HepG2 (cell line): Measurements from ENCODE around the gene PYGB. TPM values are rescaled to one million over a fixed set of nuclear protein-coding genes. Genes with fewer than 3 reads are reported as not detected.

ENCODE experiments used
- ARID2 ChIP-seq: sonication (generic); formaldehyde crosslinking; IDR thresholded peaks from 2 replicates; pipeline ENCODE4 v1.8.1; 2022; ENCODE audit warnings: mild to moderate bottlenecking, missing genetic modification reagents, borderline replicate concordance
- BCL6 ChIP-seq: IDR thresholded peaks from 2 replicates; pipeline ENCODE4 v1.6.1; 2016; ENCODE audit warnings: missing genetic modification reagents, missing compliant biosample characterization
- HMG20B ChIP-seq: conservative IDR thresholded peaks from 2 replicates; pipeline ENCODE4 v1.6.1; 2016; ENCODE audit warnings: missing genetic modification reagents, missing compliant biosample characterization
- HOXA3 ChIP-seq: sonication (generic); formaldehyde crosslinking; IDR thresholded peaks from 2 replicates; pipeline ENCODE4 v1.5.0; 2020; ENCODE audit warnings: missing genetic modification reagents
- KDM1A ChIP-seq: IDR thresholded peaks from 2 replicates; pipeline ENCODE4 v1.6.1; 2016; ENCODE audit warnings: missing compliant biosample characterization
- KMT2B ChIP-seq: IDR thresholded peaks from 2 replicates; pipeline ENCODE4 v1.6.1; 2016; ENCODE audit warnings: missing genetic modification reagents, missing compliant biosample characterization
- ONECUT2 ChIP-seq: sonication (generic); formaldehyde crosslinking; IDR thresholded peaks from 2 replicates; pipeline ENCODE4 v1.4.0; 2020; ENCODE audit warnings: missing genetic modification reagents
- RBAK ChIP-seq: sonication (generic); formaldehyde crosslinking; IDR thresholded peaks from 2 replicates; pipeline ENCODE4 v1.5.1; 2020; ENCODE audit warnings: mild to moderate bottlenecking, missing genetic modification reagents
- SMAD3 ChIP-seq: sonication (generic); formaldehyde crosslinking; IDR thresholded peaks from 2 replicates; pipeline ENCODE4 v1.4.0; 2020; ENCODE audit warnings: missing genetic modification reagents
- SOX6 ChIP-seq, 2 experiments: fragments of 450-650 bp in 1 of 2; sonication (generic) in 1 of 2; formaldehyde crosslinking in 1 of 2; IDR thresholded peaks; 2 replicates each; pipeline versions ENCODE4 v1.4.0 to v1.6.1; 2017 to 2020; ENCODE audit warnings: antibody characterized with exemption in 1 of 2, mild to moderate bottlenecking in 1 of 2, missing genetic modification reagents in 1 of 2
- ZNF253 ChIP-seq: sonication (generic); formaldehyde crosslinking; IDR thresholded peaks from 2 replicates; pipeline ENCODE4 v1.8.0; 2022; ENCODE audit warnings: mild to moderate bottlenecking, missing genetic modification reagents, borderline replicate concordance
- ZNF354B ChIP-seq: sonication (generic); formaldehyde crosslinking; IDR thresholded peaks from 2 replicates; pipeline ENCODE4 v1.8.0; 2022; ENCODE audit warnings: mild to moderate bottlenecking, missing genetic modification reagents
- ZNF530 ChIP-seq: sonication (generic); formaldehyde crosslinking; IDR thresholded peaks from 2 replicates; pipeline ENCODE4 v1.5.0; 2020; ENCODE audit warnings: low read depth, mild to moderate bottlenecking, missing genetic modification reagents
- ZSCAN31 ChIP-seq: sonication (generic); formaldehyde crosslinking; IDR thresholded peaks from 2 replicates; pipeline ENCODE4 v1.5.0; 2020; ENCODE audit warnings: low read depth, mild to moderate bottlenecking, missing genetic modification reagents
- polyA plus RNA-seq, 8 experiments: library from polyadenylated mRNA; depleted of rRNA in 3 of 8; stranded (reverse) in 7 of 8; unstranded in 1 of 8; fragments of >200 nt; fragmentation: Illumina TruSeq in 4 of 8; extraction: Trizol in 4 of 8; gene quantifications; 2 replicates each; pipeline versions ENCODE4 v1.2.1 to v1.2.3, GENCODE V29; 2011 to 2016; ENCODE audit warnings: low read depth in 4 of 8, missing spikeins in 1 of 8, mixed read lengths in 1 of 8; ENCODE audit not compliant: insufficient read depth in 1 of 8
- total RNA-seq, 5 experiments: library from RNA; depleted of rRNA; stranded (reverse); fragments of >200 nt; fragmentation: Illumina TruSeq; extraction: Trizol; gene quantifications; 2 replicates each; pipeline ENCODE4 v1.2.3, GENCODE V29; 2016; ENCODE audit warnings: low read depth in 1 of 5
- TF ChIP-seq, protein P1 (sequence below): IDR thresholded peaks from 2 replicates; pipeline ENCODE4 v1.6.1; 2016
- TF ChIP-seq, protein P2 (sequence below): sonication (generic); formaldehyde crosslinking; IDR thresholded peaks from 2 replicates; pipeline ENCODE4 v1.4.0; 2020; ENCODE audit warnings: mild to moderate bottlenecking, missing genetic modification reagents
- TF ChIP-seq, protein P3 (sequence below): sonication (generic); formaldehyde crosslinking; IDR thresholded peaks from 2 replicates; pipeline ENCODE4 v1.9.0; 2021; ENCODE audit warnings: missing genetic modification reagents, borderline replicate concordance
- TF ChIP-seq, protein P4 (sequence below): sonication (generic); formaldehyde crosslinking; IDR thresholded peaks from 2 replicates; pipeline ENCODE4 v1.5.0; 2020; ENCODE audit warnings: mild to moderate bottlenecking, missing genetic modification reagents

Gene PYGB
- total and polyA plus RNA-seq, 2 of the 13 experiments (the other 11 are each of a cell fraction or from before 2014, with no cell fraction given), result 24.2 to 86.3 TPM

DNA sequence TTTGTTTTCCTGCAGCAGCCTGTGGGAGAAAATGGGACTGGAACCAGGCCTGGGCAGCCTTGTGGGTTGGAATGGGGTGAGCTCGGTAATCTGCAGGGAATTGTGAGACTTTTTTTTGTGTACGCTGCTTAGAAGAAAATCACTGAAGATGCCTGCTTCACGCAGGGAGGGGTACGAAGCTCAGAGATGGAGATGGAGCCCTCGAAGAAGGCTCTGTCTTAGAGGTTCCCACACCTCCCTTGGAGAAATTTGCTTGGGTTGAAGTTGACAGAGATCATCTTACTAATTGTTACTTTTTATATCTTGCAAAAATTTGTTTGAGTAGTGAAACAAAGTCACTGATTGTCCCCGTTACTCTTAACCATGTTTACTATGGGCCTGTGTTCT lies 894 bp downstream of the PYGB start (continued):
- TF ChIP-seq ZNF354B, result 0 out of 2 replicates have a peak, but pooled peaks have one; percentile 6
- 0 out of 2 replicates have a peak, but pooled peaks have one; percentile 32 for TF ChIP-seq ONECUT2 (CRISPR knock-in tag)
- 0 out of 2 replicates have a peak, but pooled peaks have one; percentile 24 for TF ChIP-seq RBAK (CRISPR knock-in tag)
- no peak for TF ChIP-seq BCL6 (CRISPR knock-in tag)
- TF ChIP-seq KDM1A (CRISPR knock-in tag), result no peak
- TF ChIP-seq HOXA3 (CRISPR knock-in tag), result no peak
- TF ChIP-seq, protein P1, sequence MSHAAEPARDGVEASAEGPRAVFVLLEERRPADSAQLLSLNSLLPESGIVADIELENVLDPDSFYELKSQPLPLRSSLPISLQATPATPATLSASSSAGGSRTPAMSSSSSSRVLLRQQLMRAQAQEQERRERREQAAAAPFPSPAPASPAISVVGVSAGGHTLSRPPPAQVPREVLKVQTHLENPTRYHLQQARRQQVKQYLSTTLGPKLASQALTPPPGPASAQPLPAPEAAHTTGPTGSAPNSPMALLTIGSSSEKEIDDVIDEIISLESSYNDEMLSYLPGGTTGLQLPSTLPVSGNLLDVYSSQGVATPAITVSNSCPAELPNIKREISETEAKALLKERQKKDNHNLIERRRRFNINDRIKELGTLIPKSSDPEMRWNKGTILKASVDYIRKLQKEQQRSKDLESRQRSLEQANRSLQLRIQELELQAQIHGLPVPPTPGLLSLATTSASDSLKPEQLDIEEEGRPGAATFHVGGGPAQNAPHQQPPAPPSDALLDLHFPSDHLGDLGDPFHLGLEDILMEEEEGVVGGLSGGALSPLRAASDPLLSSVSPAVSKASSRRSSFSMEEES (CRISPR knock-in tag), result 0 out of 2 replicates have a peak, but pooled peaks have one; percentile 9
- TF ChIP-seq ZSCAN31 (CRISPR knock-in tag), result no peak
- no peak for TF ChIP-seq ZNF530 (CRISPR knock-in tag)
- 0 out of 2 replicates have a peak, but pooled peaks have one; percentile 47 for TF ChIP-seq HMG20B (CRISPR knock-in tag)
- TF ChIP-seq, protein P2, sequence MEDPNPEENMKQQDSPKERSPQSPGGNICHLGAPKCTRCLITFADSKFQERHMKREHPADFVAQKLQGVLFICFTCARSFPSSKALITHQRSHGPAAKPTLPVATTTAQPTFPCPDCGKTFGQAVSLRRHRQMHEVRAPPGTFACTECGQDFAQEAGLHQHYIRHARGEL (CRISPR knock-in tag), result no peak
- TF ChIP-seq ARID2 (CRISPR knock-in tag), result 0 out of 2 replicates have a peak, but pooled peaks have one; percentile 11
- no peak for TF ChIP-seq SOX6 (IDR thresholded peaks at IDR 0.05)
- TF ChIP-seq SOX6 (CRISPR knock-in tag; IDR thresholded peaks at IDR 0.05), result peak; percentile 36; the same call in 1 of the 2 replicates
- no peak for TF ChIP-seq ZNF253 (CRISPR knock-in tag)
- TF ChIP-seq SMAD3 (CRISPR knock-in tag), result no peak
- TF ChIP-seq, protein P3, sequence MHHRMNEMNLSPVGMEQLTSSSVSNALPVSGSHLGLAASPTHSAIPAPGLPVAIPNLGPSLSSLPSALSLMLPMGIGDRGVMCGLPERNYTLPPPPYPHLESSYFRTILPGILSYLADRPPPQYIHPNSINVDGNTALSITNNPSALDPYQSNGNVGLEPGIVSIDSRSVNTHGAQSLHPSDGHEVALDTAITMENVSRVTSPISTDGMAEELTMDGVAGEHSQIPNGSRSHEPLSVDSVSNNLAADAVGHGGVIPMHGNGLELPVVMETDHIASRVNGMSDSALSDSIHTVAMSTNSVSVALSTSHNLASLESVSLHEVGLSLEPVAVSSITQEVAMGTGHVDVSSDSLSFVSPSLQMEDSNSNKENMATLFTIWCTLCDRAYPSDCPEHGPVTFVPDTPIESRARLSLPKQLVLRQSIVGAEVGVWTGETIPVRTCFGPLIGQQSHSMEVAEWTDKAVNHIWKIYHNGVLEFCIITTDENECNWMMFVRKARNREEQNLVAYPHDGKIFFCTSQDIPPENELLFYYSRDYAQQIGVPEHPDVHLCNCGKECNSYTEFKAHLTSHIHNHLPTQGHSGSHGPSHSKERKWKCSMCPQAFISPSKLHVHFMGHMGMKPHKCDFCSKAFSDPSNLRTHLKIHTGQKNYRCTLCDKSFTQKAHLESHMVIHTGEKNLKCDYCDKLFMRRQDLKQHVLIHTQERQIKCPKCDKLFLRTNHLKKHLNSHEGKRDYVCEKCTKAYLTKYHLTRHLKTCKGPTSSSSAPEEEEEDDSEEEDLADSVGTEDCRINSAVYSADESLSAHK, result 0 out of 2 replicates have a peak, but pooled peaks have one; percentile 45
- no peak for TF ChIP-seq KMT2B (CRISPR knock-in tag)
- TF ChIP-seq, protein P4, sequence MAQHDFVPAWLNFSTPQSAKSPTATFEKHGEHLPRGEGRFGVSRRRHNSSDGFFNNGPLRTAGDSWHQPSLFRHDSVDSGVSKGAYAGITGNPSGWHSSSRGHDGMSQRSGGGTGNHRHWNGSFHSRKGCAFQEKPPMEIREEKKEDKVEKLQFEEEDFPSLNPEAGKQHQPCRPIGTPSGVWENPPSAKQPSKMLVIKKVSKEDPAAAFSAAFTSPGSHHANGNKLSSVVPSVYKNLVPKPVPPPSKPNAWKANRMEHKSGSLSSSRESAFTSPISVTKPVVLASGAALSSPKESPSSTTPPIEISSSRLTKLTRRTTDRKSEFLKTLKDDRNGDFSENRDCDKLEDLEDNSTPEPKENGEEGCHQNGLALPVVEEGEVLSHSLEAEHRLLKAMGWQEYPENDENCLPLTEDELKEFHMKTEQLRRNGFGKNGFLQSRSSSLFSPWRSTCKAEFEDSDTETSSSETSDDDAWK (CRISPR knock-in tag), result no peak
- TF ChIP-seq, all 625 proteins: peak for 20
